ENCODE measurements around the gene ZBTB16. TPM values are rescaled to one million over a fixed set of nuclear protein-coding genes. Genes with fewer than 3 reads are reported as not detected.
A peak's percentile ranks its signal among the peaks of the same experiment; 100 is the strongest.

The ZBTB16 gene
- total and polyA plus RNA-seq, 4 donors = 8.9 to 140 (median 34.5) TPM

DNA sequence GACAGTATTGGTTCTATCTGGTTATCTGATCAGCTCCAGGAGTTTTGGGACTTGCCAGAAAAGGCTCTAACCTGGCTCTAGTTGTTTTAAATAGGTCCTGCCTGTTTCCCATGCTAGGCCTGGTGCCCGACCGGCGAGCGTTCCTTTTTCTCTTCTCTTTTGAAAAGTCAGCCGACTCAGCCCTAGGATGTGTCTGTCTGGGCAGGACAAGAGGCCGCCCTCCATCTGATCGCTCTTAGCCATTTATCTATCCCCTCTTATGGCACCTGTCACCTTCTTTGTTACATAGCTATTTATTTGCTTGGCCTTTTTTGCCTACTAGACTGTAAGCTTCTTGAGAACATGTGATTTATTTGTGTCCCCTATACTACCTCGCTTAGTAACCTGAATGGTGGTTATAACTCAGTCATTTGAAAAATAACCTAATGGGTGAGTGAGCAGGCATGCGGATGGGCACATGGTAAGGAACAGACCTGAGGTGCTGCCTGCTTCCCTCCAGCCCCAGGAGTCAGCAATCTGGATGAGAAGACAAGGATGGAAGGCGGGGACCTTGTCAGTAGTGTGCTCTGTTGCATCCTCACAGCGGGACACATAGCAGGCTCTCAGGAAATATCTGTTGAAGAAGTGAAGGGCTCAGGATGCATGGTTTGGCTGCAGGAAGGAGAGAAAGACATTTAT lies 108.4 kb downstream of the ZBTB16 start:
- peak overlapping the region; percentile 55 to 85 for H3K27ac ChIP-seq (ENCODE audit: low read depth in 1 of 2, low read length in 2 of 2)
- peak overlapping the region in 1 of 2 donors; percentile 2 for H3K9ac ChIP-seq (ENCODE audit: low read depth in 1 of 2, low read length in 2 of 2)

DNA sequence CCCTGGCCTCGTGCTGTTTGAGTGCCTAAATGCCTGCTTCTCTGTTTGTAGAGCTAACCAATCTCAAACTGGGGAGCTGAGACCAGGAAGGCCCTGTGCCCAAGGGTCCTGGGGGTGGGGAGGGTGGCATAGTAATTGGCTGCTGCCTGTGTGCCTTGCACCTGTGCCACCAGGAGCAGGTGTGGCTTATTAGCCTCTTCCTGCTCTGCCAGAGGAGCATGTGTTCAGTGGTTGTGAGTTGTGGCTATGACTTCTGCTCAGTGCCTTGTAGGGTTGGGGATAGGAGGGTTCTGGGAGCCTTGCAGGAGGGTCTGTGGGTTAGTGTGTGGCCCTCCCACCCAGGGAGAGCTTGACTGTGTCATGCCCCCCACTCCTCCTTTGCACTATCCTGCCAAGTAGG lies 109.2 kb downstream of the ZBTB16 start:
- Histone ChIP-seq H3K9me3 (ENCODE audit: control insufficient read depth in 4 of 4, low read length in 3 of 4) (no peaks in the 10 kb centered on the region), H3K4me3 (ENCODE audit: low read depth in 1 of 3, low read length in 3 of 3) (no peak overlapping the region), H3K36me3 (ENCODE audit: control insufficient read depth in 4 of 4, insufficient read depth in 3 of 4, low read depth in 1 of 4, low read length in 3 of 4) (no peaks in the 10 kb centered on the region), H3K27ac (ENCODE audit: low read depth in 1 of 2, low read length in 2 of 2) (peak overlapping the region; percentile 55 to 85), H3K4me1 (ENCODE audit: control insufficient read depth in 4 of 4, insufficient read depth in 4 of 4, low read length in 3 of 4) (peaks cover 36 to 90% (median 76%) of the 10 kb centered on the region in 4 donors), H3K27me3 (ENCODE audit: control insufficient read depth in 4 of 4, insufficient read depth in 4 of 4, low read length in 3 of 4) (no peaks in the 10 kb centered on the region), H3K9ac (ENCODE audit: low read depth in 1 of 2, low read length in 2 of 2) (no peak overlapping the region)
- no peak for DNase-seq (ENCODE audit: low spot score)
- WGBS = 78% methylated on average over 1 of the region's 1 CpG
- TF ChIP-seq, protein P1, sequence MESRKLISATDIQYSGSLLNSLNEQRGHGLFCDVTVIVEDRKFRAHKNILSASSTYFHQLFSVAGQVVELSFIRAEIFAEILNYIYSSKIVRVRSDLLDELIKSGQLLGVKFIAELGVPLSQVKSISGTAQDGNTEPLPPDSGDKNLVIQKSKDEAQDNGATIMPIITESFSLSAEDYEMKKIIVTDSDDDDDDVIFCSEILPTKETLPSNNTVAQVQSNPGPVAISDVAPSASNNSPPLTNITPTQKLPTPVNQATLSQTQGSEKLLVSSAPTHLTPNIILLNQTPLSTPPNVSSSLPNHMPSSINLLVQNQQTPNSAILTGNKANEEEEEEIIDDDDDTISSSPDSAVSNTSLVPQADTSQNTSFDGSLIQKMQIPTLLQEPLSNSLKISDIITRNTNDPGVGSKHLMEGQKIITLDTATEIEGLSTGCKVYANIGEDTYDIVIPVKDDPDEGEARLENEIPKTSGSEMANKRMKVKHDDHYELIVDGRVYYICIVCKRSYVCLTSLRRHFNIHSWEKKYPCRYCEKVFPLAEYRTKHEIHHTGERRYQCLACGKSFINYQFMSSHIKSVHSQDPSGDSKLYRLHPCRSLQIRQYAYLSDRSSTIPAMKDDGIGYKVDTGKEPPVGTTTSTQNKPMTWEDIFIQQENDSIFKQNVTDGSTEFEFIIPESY (IDR thresholded peaks at IDR 0.05) = no peak
- TF ChIP-seq HNF4A (conservative IDR thresholded peaks at IDR 0.05) = no peak
- no peak for TF ChIP-seq MAX (IDR thresholded peaks at IDR 0.05)
- TF ChIP-seq SP1 (IDR thresholded peaks at IDR 0.05) = no peak
- no peak for TF ChIP-seq HNF4G (IDR thresholded peaks at IDR 0.05)
- no peak for TF ChIP-seq GABPA (IDR thresholded peaks at IDR 0.05 in 1 of 2, conservative IDR thresholded peaks at IDR 0.05 in 1 of 2)

More for the DNA sequence above, 108.4 kb downstream of the ZBTB16 start:
- peaks cover 38 to 94% (median 77%) of the 10 kb centered on the region in 4 donors for H3K4me1 ChIP-seq (ENCODE audit: control insufficient read depth in 4 of 4, insufficient read depth in 4 of 4, low read length in 3 of 4)
- H3K4me3 ChIP-seq (ENCODE audit: low read depth in 1 of 3, low read length in 3 of 3) = no peak overlapping the region
- no peaks in the 10 kb centered on the region for H3K27me3 ChIP-seq (ENCODE audit: control insufficient read depth in 4 of 4, insufficient read depth in 4 of 4, low read length in 3 of 4)
- H3K36me3 ChIP-seq (ENCODE audit: control insufficient read depth in 4 of 4, insufficient read depth in 3 of 4, low read depth in 1 of 4, low read length in 3 of 4) = no peaks in the 10 kb centered on the region
- WGBS = 85% methylated on average over 11 of the region's 11 CpGs
- no peaks in the 10 kb centered on the region for H3K9me3 ChIP-seq (ENCODE audit: control insufficient read depth in 4 of 4, low read length in 3 of 4)
- no peak for TF ChIP-seq GABPA (IDR thresholded peaks at IDR 0.05 in 1 of 2, conservative IDR thresholded peaks at IDR 0.05 in 1 of 2)
- TF ChIP-seq EGR1 (IDR thresholded peaks at IDR 0.05; ENCODE audit: low read depth in 2 of 2) = no peak
- no peak for TF ChIP-seq FOXA2 (IDR thresholded peaks at IDR 0.05)
- TF ChIP-seq, protein P2, sequence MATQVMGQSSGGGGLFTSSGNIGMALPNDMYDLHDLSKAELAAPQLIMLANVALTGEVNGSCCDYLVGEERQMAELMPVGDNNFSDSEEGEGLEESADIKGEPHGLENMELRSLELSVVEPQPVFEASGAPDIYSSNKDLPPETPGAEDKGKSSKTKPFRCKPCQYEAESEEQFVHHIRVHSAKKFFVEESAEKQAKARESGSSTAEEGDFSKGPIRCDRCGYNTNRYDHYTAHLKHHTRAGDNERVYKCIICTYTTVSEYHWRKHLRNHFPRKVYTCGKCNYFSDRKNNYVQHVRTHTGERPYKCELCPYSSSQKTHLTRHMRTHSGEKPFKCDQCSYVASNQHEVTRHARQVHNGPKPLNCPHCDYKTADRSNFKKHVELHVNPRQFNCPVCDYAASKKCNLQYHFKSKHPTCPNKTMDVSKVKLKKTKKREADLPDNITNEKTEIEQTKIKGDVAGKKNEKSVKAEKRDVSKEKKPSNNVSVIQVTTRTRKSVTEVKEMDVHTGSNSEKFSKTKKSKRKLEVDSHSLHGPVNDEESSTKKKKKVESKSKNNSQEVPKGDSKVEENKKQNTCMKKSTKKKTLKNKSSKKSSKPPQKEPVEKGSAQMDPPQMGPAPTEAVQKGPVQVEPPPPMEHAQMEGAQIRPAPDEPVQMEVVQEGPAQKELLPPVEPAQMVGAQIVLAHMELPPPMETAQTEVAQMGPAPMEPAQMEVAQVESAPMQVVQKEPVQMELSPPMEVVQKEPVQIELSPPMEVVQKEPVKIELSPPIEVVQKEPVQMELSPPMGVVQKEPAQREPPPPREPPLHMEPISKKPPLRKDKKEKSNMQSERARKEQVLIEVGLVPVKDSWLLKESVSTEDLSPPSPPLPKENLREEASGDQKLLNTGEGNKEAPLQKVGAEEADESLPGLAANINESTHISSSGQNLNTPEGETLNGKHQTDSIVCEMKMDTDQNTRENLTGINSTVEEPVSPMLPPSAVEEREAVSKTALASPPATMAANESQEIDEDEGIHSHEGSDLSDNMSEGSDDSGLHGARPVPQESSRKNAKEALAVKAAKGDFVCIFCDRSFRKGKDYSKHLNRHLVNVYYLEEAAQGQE (IDR thresholded peaks at IDR 0.05) = no peak
- TF ChIP-seq RAD21 (IDR thresholded peaks at IDR 0.05) = no peak
- TF ChIP-seq HNF4A (conservative IDR thresholded peaks at IDR 0.05) = no peak
- no peak for DNase-seq (ENCODE audit: low spot score)

DNA sequence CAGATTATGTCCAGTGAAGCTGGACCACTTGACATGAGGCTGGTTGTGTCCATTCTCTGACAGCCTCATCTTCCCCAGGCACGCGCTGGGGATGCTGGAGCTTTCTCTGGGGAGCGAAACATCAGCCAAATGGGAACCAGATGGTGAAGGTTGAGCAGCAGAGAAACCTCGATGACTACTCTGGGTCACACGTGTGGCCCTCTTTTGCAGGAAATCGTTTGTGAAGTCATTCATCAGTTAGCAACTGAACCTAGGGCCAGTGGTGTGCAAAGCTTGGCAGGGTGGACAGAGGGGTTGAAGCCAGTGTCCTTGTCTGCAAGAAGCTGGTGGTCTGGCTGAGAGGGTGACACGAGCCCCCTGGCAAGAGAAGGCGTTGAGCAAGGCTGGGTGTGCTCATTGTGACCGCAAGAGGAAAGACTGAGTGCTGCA lies 109.8 kb downstream of the ZBTB16 start:
- TF ChIP-seq TAF1 (conservative IDR thresholded peaks at IDR 0.05) (no peak), EGR1 (IDR thresholded peaks at IDR 0.05; ENCODE audit: low read depth in 2 of 2) (no peak), MAX (IDR thresholded peaks at IDR 0.05) (no peak), HNF4G (IDR thresholded peaks at IDR 0.05) (no peak)
- Histone ChIP-seq H3K9ac (ENCODE audit: low read depth in 1 of 2, low read length in 2 of 2) (no peak overlapping the region), H3K4me1 (ENCODE audit: control insufficient read depth in 4 of 4, insufficient read depth in 4 of 4, low read length in 3 of 4) (peaks cover 34 to 89% (median 70%) of the 10 kb centered on the region in 4 donors), H3K4me3 (ENCODE audit: low read depth in 1 of 3, low read length in 3 of 3) (no peak overlapping the region), H3K27ac (ENCODE audit: low read depth in 1 of 2, low read length in 2 of 2) (peak overlapping the region; percentile 84 to 85), H3K9me3 (ENCODE audit: control insufficient read depth in 4 of 4, low read length in 3 of 4) (no peaks in the 10 kb centered on the region), H3K36me3 (ENCODE audit: control insufficient read depth in 4 of 4, insufficient read depth in 3 of 4, low read depth in 1 of 4, low read length in 3 of 4) (no peaks in the 10 kb centered on the region), H3K27me3 (ENCODE audit: control insufficient read depth in 4 of 4, insufficient read depth in 4 of 4, low read length in 3 of 4) (no peaks in the 10 kb centered on the region)
- DNase-seq (ENCODE audit: low spot score) = no peak
- 86% methylated on average over 9 of the region's 9 CpGs for WGBS

Data from liver (tissue), 9 donors.